CD4-positive, alpha-beta T cell treated with Interleukin-6 for 4 hours (primary cell): ENCODE results near the gene METTL25B.
"Not testable (repeated sequence)": the region's sequence is repeated elsewhere in the genome, so short reads cannot be mapped to it uniquely, and the experiment has no call there.

Experiments used
- DNase-seq: peaks from one replicate; pipeline ENCODE4 v3.0.0-alpha.2; 2020; ENCODE audit warnings: mixed read lengths

Gene METTL25B

GRCh38 chr1:156750191-156750672 lies 22.0 kb downstream of the METTL25B start:
- peak; percentile 53 for DNase-seq

GRCh38 chr1:156750711-156751450 lies 22.6 kb downstream of the METTL25B start:
- peak; percentile 47 for DNase-seq

GRCh38 chr1:156751451-156751756 lies 23.1 kb downstream of the METTL25B start, which contains the start of gene HDGF:
HDGF (minus strand) TSS chr1:156751675; CDS start chr1:156751429, 246 bp downstream.
- DNase-seq = no peak

GRCh38 chr1:156751757-156752481 lies 23.6 kb downstream of the METTL25B start:
- peak; percentile 98 for DNase-seq

- no peak for DNase-seq
Measured at GRCh38 chr1:156752843-156753482, 24.7 kb downstream of the METTL25B start.

- DNase-seq = no peak
Measured at GRCh38 chr1:156754219-156754618, 25.9 kb downstream of the METTL25B start.

- DNase-seq = no peak
Measured at GRCh38 chr1:156755527-156755950, 27.3 kb downstream of the METTL25B start.

- DNase-seq = no peak
Measured at GRCh38 chr1:156756355-156756754, 28.1 kb downstream of the METTL25B start.

- not testable (repeated sequence) for DNase-seq
Measured at GRCh38 chr1:156757572-156758253, 29.4 kb downstream of the METTL25B start.

GRCh38 chr1:156760092-156760795 lies 32.0 kb downstream of the METTL25B start:
- no peak for DNase-seq

- no peak for DNase-seq
Measured at GRCh38 chr1:156760796-156761104, 32.5 kb downstream of the METTL25B start.

GRCh38 chr1:156765136-156765535 lies 36.9 kb downstream of the METTL25B start:
- not testable (repeated sequence) for DNase-seq

- DNase-seq = no peak
Measured at GRCh38 chr1:156765666-156766065, 37.4 kb downstream of the METTL25B start.

GRCh38 chr1:156766298-156767100 lies 38.2 kb downstream of the METTL25B start:
- DNase-seq = peak; percentile 12

- DNase-seq = peak; percentile 96
Measured at GRCh38 chr1:156767101-156767878, 39.0 kb downstream of the METTL25B start, which contains the start of gene PRCC. PRCC (plus strand) TSS chr1:156767535; CDS start chr1:156767772, 237 bp downstream.

GRCh38 chr1:156767879-156768604 lies 39.8 kb downstream of the METTL25B start:
- DNase-seq = peak; percentile 15

- no peak for DNase-seq
Measured at GRCh38 chr1:156768610-156769295, 40.5 kb downstream of the METTL25B start.

- no peak for DNase-seq
Measured at GRCh38 chr1:156772222-156772621, 44.0 kb downstream of the METTL25B start.
